Left lobe of liver (tissue), 2 donors: ENCODE data around the gene MRPL41. TPM values are rescaled to one million over a fixed set of nuclear protein-coding genes. Genes with fewer than 3 reads are reported as not detected.
A peak's percentile ranks its signal among the peaks of the same experiment; 100 is the strongest.
"Not testable (repeated sequence)": the region's sequence is repeated elsewhere in the genome, so short reads cannot be mapped to it uniquely, and the experiment has no call there.

ENCODE experiments used
- ATAC-seq: fragments of 200-7000 bp; cut with Tn5 transposase; one replicate; pipeline ENCODE4 v1.9.1; 2020; ENCODE audit warnings: mild to moderate bottlenecking, moderate library complexity
- DNase-seq: peaks from one replicate; pipeline ENCODE4 v3.0.0-alpha.2; 2020; ENCODE audit warnings: low spot score
- total RNA-seq: library from RNA; stranded (reverse); gene quantifications from one replicate; pipeline ENCODE4 v1.2.1, GENCODE V29; 2021
- donor health status: DM: no; HTN: no; CAD: no; lungs with moderate emphysema.
- donor health status: DM: no; HTN: yes; CAD: no.

Gene MRPL41
- total RNA-seq, 1 donor from 2014 or later = 100 TPM

- DNase-seq, ATAC-seq: not testable (repeated sequence)
Observed at GRCh38 chr9:137550958-137551263, 768 bp upstream of the MRPL41 start.

- DNase-seq (peak; percentile 75), ATAC-seq (peak; percentile 11)
Observed at GRCh38 chr9:137552022-137552768, 516 bp downstream of the MRPL41 start.

- ATAC-seq = not testable (repeated sequence)
Observed at GRCh38 chr9:137553654-137554053, 2.0 kb downstream of the MRPL41 start.

GRCh38 chr9:137554349-137554748, 2.7 kb downstream of the MRPL41 start:
- ATAC-seq (no peak), DNase-seq (no peak)

More at GRCh38 chr9:137553654-137554053, 2.0 kb downstream of the MRPL41 start:
- DNase-seq = not testable (repeated sequence)

- DNase-seq (no peak), ATAC-seq (no peak)
Observed at GRCh38 chr9:137555179-137555578, 3.5 kb downstream of the MRPL41 start.

- DNase-seq = peak; percentile 83
- ATAC-seq = peak; percentile 54
Observed at GRCh38 chr9:137556069-137556838, 4.6 kb downstream of the MRPL41 start.

GRCh38 chr9:137558127-137558526, 6.4 kb downstream of the MRPL41 start:
- no peak for DNase-seq
- ATAC-seq = no peak

GRCh38 chr9:137564134-137564533, 12.5 kb downstream of the MRPL41 start:
- ATAC-seq (no peak), DNase-seq (no peak)

- DNase-seq (no peak), ATAC-seq (no peak)
Observed at GRCh38 chr9:137564817-137565411, 13.2 kb downstream of the MRPL41 start.

GRCh38 chr9:137568445-137568844, 16.8 kb downstream of the MRPL41 start:
- not testable (repeated sequence) for DNase-seq, ATAC-seq

GRCh38 chr9:137569609-137570203, 18.0 kb downstream of the MRPL41 start:
- DNase-seq (no peak), ATAC-seq (no peak)

GRCh38 chr9:137570566-137570965, 18.9 kb downstream of the MRPL41 start:
- ATAC-seq (no peak), DNase-seq (no peak)

GRCh38 chr9:137574192-137574591, 22.5 kb downstream of the MRPL41 start:
- ATAC-seq = no peak
- DNase-seq = no peak

GRCh38 chr9:137575364-137575715, 23.7 kb downstream of the MRPL41 start:
- no peak for DNase-seq
- ATAC-seq = no peak

GRCh38 chr9:137575716-137576411, 24.2 kb downstream of the MRPL41 start:
- ATAC-seq (no peak), DNase-seq (no peak)

GRCh38 chr9:137578518-137579258, 27.0 kb downstream of the MRPL41 start, which contains the start of gene DPH7:
TSS of gene DPH7 (minus strand) at chr9:137578925. CDS start at chr9:137578777, 148 bp downstream.
- ATAC-seq (peak; percentile 97), DNase-seq (peak; percentile 97)

GRCh38 chr9:137579259-137579604, 27.6 kb downstream of the MRPL41 start:
- ATAC-seq (no peak), DNase-seq (no peak)

- ATAC-seq = no peak
- no peak for DNase-seq
Observed at GRCh38 chr9:137580209-137580953, 28.7 kb downstream of the MRPL41 start.

- DNase-seq (no peak), ATAC-seq (no peak)
Observed at GRCh38 chr9:137580954-137581322, 29.3 kb downstream of the MRPL41 start.
